Upper lobe of left lung (tissue), 6 donors: ENCODE results near the gene RIOX2. TPM values are rescaled to one million over a fixed set of nuclear protein-coding genes. Genes with fewer than 3 reads are reported as not detected.

Experiments used
- ATAC-seq, 2 donors: fragments of 200-7000 bp; cut with Tn5 transposase; one replicate each; pipeline ENCODE4 v1.9.1; 2022; ENCODE audit warnings: mild to moderate bottlenecking in 2 of 2, moderate library complexity in 2 of 2; ENCODE audit not compliant: low FRiP score in 2 of 2
- DNase-seq, 2 donors: peaks; one replicate each; pipeline ENCODE4 v3.0.0-alpha.2; 2019 to 2020
- H3K27ac ChIP-seq, 4 donors: fragments of 200-600 bp; sonication (generic); one replicate each; pipeline ENCODE4 v1.5.1; 2016 to 2019
- H3K27me3 ChIP-seq, 4 donors: fragments of 200-600 bp; sonication (generic); one replicate each; pipeline ENCODE4 v1.5.1; 2017 to 2019
- H3K36me3 ChIP-seq, 4 donors: fragments of 200-600 bp; sonication (generic); one replicate each; pipeline ENCODE4 v1.5.1; 2016 to 2019
- H3K4me1 ChIP-seq, 4 donors: fragments of 200-600 bp; sonication (generic); one replicate each; pipeline ENCODE4 v1.5.1; 2018 to 2019
- H3K4me3 ChIP-seq, 4 donors: fragments of 200-600 bp; sonication (generic); one replicate each; pipeline ENCODE4 v1.5.1; 2017 to 2019; ENCODE audit warnings: mild to moderate bottlenecking in 2 of 4, moderate library complexity in 1 of 4
- H3K9me3 ChIP-seq, 4 donors: fragments of 200-600 bp; sonication (generic); one replicate each; pipeline ENCODE4 v1.5.1; 2018 to 2019
- CTCF ChIP-seq, 6 experiments: fragments of 450-650 bp in 4 of 6; fragments of 200-600 bp in 2 of 6; sonication (generic) in 2 of 6; IDR thresholded peaks; one replicate each; pipeline ENCODE4 v1.5.1; 2016 to 2019; ENCODE audit warnings: antibody characterized with exemption in 6 of 6
- EP300 ChIP-seq, 4 donors: sonication (generic); formaldehyde crosslinking; IDR thresholded peaks; one replicate each; pipeline ENCODE4 v1.5.1; 2017; ENCODE audit warnings: antibody characterized with exemption in 4 of 4, control low read depth in 2 of 4
- POLR2A ChIP-seq, 4 donors: fragments of 450-650 bp; IDR thresholded peaks; one replicate each; pipeline ENCODE4 v1.5.1; 2016 to 2017; ENCODE audit warnings: antibody characterized with exemption in 4 of 4, mild to moderate bottlenecking in 2 of 4
- POLR2AphosphoS5 ChIP-seq, 2 donors: sonication (generic); formaldehyde crosslinking; IDR thresholded peaks; one replicate each; pipeline ENCODE4 v1.5.1; 2017; ENCODE audit warnings: antibody characterized with exemption in 2 of 2
- WGBS, 2 donors: methylation state at CpG; one replicate each; pipeline ENCODE4 v1.1.5; 2017 to 2018; 5-methylcytosine and 5-hydroxymethylcytosine counted together
- total RNA-seq, 6 donors: library from RNA; depleted of rRNA in 4 of 6; stranded (reverse); fragments of >200 nt in 4 of 6; gene quantifications; one replicate each; pipeline versions ENCODE4 v1.1.0 to v1.2.1, GENCODE V29; 2016 to 2021
- donor health status: DM: no; HTN: no; CAD: no; lungs with moderate emphysema.
- donor health status: DM: no; HTN: yes; CAD: no; lungs with severe emphysema.

The RIOX2 gene
- total RNA-seq, 6 donors from 2014 or later = 15.9 to 33.9 (median 21.4) TPM

GRCh38 chr3:97928986-97929385 lies 43.2 kb downstream of the RIOX2 start:
- Histone ChIP-seq H3K36me3 (peaks cover 0 to 29% (median 7%) of the 10 kb centered on the region in 4 donors), H3K27ac (no peak overlapping the region), H3K4me1 (no peaks in the 10 kb centered on the region), H3K4me3 (no peak overlapping the region), H3K9me3 (no peaks in the 10 kb centered on the region), H3K27me3 (no peaks in the 10 kb centered on the region)
- DNase-seq = no peak
- TF ChIP-seq POLR2A (IDR thresholded peaks at IDR 0.05) = no peak
- TF ChIP-seq CTCF (IDR thresholded peaks at IDR 0.05) = no peak
- TF ChIP-seq EP300 (IDR thresholded peaks at IDR 0.05) = no peak
- TF ChIP-seq POLR2AphosphoS5 (IDR thresholded peaks at IDR 0.05) = no peak
- ATAC-seq = no peak
- WGBS, 2 donors = 89 to 93% methylated on average over 4 of the region's 4 CpGs

GRCh38 chr3:97927704-97928103 lies 44.5 kb downstream of the RIOX2 start:
- DNase-seq = no peak
- Histone ChIP-seq H3K9me3 (no peaks in the 10 kb centered on the region), H3K27me3 (no peaks in the 10 kb centered on the region), H3K4me1 (no peaks in the 10 kb centered on the region), H3K36me3 (peaks cover 0 to 28% (median 3%) of the 10 kb centered on the region in 4 donors), H3K4me3 (no peak overlapping the region), H3K27ac (no peak overlapping the region)
- TF ChIP-seq POLR2AphosphoS5 (IDR thresholded peaks at IDR 0.05) (no peak), POLR2A (IDR thresholded peaks at IDR 0.05) (no peak), EP300 (IDR thresholded peaks at IDR 0.05) (no peak), CTCF (IDR thresholded peaks at IDR 0.05) (no peak)
- no peak for ATAC-seq

- Histone ChIP-seq H3K27me3 (no peaks in the 10 kb centered on the region), H3K9me3 (no peaks in the 10 kb centered on the region), H3K4me1 (peaks cover 0 to 7% (median 0%) of the 10 kb centered on the region in 4 donors), H3K27ac (no peak overlapping the region), H3K36me3 (peaks cover 0 to 45% (median 5%) of the 10 kb centered on the region in 4 donors), H3K4me3 (no peak overlapping the region)
- TF ChIP-seq EP300 (IDR thresholded peaks at IDR 0.05) (no peak), POLR2A (IDR thresholded peaks at IDR 0.05) (no peak), CTCF (IDR thresholded peaks at IDR 0.05) (no peak), POLR2AphosphoS5 (IDR thresholded peaks at IDR 0.05) (no peak)
- DNase-seq = no peak
- WGBS, 2 donors = 55 to 58% methylated on average over 3 of the region's 3 CpGs
- peak in 1 of 2 donors; percentile 14 for ATAC-seq
Measured at GRCh38 chr3:97917813-97918536, 54.3 kb downstream of the RIOX2 start.

GRCh38 chr3:97916576-97916975 lies 55.7 kb downstream of the RIOX2 start:
- no peak for DNase-seq
- no peaks in the 10 kb centered on the region for H3K27me3 ChIP-seq
- ATAC-seq = no peak
- peaks cover 0 to 47% (median 5%) of the 10 kb centered on the region in 4 donors for H3K36me3 ChIP-seq
- TF ChIP-seq EP300 (IDR thresholded peaks at IDR 0.05) (no peak), POLR2A (IDR thresholded peaks at IDR 0.05) (no peak), CTCF (IDR thresholded peaks at IDR 0.05) (no peak), POLR2AphosphoS5 (IDR thresholded peaks at IDR 0.05) (no peak)
- H3K4me3 ChIP-seq = no peak overlapping the region
- no peaks in the 10 kb centered on the region for H3K9me3 ChIP-seq
- no peak overlapping the region for H3K27ac ChIP-seq
- peaks cover 0 to 7% (median 0%) of the 10 kb centered on the region in 4 donors for H3K4me1 ChIP-seq

GRCh38 chr3:97914388-97914787 lies 57.8 kb downstream of the RIOX2 start:
- DNase-seq (no peak), ATAC-seq (no peak)
- 85 to 89% methylated on average over 2 of the region's 2 CpGs for WGBS, 2 donors
- peaks cover 6 to 18% (median 10%) of the 10 kb centered on the region in 4 donors for H3K4me1 ChIP-seq
- H3K36me3 ChIP-seq = peaks cover 0 to 47% (median 5%) of the 10 kb centered on the region in 4 donors
- H3K27me3 ChIP-seq = no peaks in the 10 kb centered on the region
- no peaks in the 10 kb centered on the region for H3K9me3 ChIP-seq
- no peak overlapping the region for H3K27ac ChIP-seq
- no peak overlapping the region for H3K4me3 ChIP-seq
- no peak for TF ChIP-seq EP300 (IDR thresholded peaks at IDR 0.05)
- no peak for TF ChIP-seq POLR2AphosphoS5 (IDR thresholded peaks at IDR 0.05)
- TF ChIP-seq CTCF (IDR thresholded peaks at IDR 0.05) = no peak
- no peak for TF ChIP-seq POLR2A (IDR thresholded peaks at IDR 0.05)
